Smooth muscle cell (in vitro differentiated cells): ENCODE data around the gene RALGAPB. TPM values are rescaled to one million over a fixed set of nuclear protein-coding genes. Genes with fewer than 3 reads are reported as not detected.

Experiments
- DNase-seq: peaks from one replicate; lab custom pipeline; 2025; ENCODE audit not compliant: unreplicated experiment; lab: John Stamatoyannopoulos, UW
- H2AFZ ChIP-seq: fragments of 200-600 bp; sonication (generic); 2 replicates; pipeline ENCODE4 v1.6.0; 2016; ENCODE audit warnings: antibody characterized with exemption, low read depth, mild to moderate bottlenecking
- H3F3A ChIP-seq: fragments of 200-600 bp; sonication (generic); 2 replicates; pipeline ENCODE4 v1.6.0; 2017; ENCODE audit warnings: antibody characterized with exemption, low read depth
- H3K27ac ChIP-seq: fragments of 200-600 bp; sonication (generic); 2 replicates; pipeline ENCODE4 v1.5.1; 2016; ENCODE audit warnings: low read depth, mild to moderate bottlenecking
- H3K27me3 ChIP-seq: fragments of 200-600 bp; sonication (generic); 2 replicates; pipeline ENCODE4 v1.6.1; 2016; ENCODE audit warnings: low read depth, mild to moderate bottlenecking
- H3K36me3 ChIP-seq: fragments of 200-600 bp; sonication (generic); 2 replicates; pipeline ENCODE4 v1.5.1; 2016; ENCODE audit warnings: low read depth
- H3K4me1 ChIP-seq: fragments of 200-600 bp; sonication (generic); 2 replicates; pipeline ENCODE4 v1.5.1; 2016; ENCODE audit warnings: low read depth
- H3K4me2 ChIP-seq: fragments of 200-600 bp; sonication (generic); 2 replicates; pipeline ENCODE4 v1.6.0; 2016; ENCODE audit warnings: mild to moderate bottlenecking
- H3K4me3 ChIP-seq: fragments of 200-600 bp; sonication (generic); 2 replicates; pipeline ENCODE4 v1.5.1; 2016; ENCODE audit warnings: mild to moderate bottlenecking
- H3K79me2 ChIP-seq: fragments of 200-600 bp; sonication (generic); 2 replicates; pipeline ENCODE4 v1.6.0; 2016; ENCODE audit warnings: low read depth, mild to moderate bottlenecking
- H3K9ac ChIP-seq: fragments of 200-600 bp; sonication (generic); 2 replicates; pipeline ENCODE4 v1.6.0; 2016; ENCODE audit warnings: low read depth
- H3K9me3 ChIP-seq: fragments of 200-600 bp; sonication (generic); replicated peaks from 2 replicates; pipeline ENCODE4 v1.5.1; 2016; ENCODE audit warnings: low read depth
- H4K20me1 ChIP-seq: fragments of 200-600 bp; sonication (generic); 2 replicates; pipeline ENCODE4 v1.6.0; 2016; ENCODE audit warnings: low read depth
- WGBS: methylation state at CpG from one replicate; pipeline ENCODE4 v1.1.7; 2016; ENCODE audit warnings: low lambda C conversion rate; 5-methylcytosine and 5-hydroxymethylcytosine counted together
- polyA plus RNA-seq: library from polyadenylated mRNA; unstranded; fragments of >200 nt; fragmentation: Nextera tagmentation; extraction: Ambion mirVana; gene quantifications from 2 replicates; pipeline ENCODE4 v1.2.1, GENCODE V29; 2016
- total RNA-seq: library from RNA; depleted of rRNA; stranded (reverse); fragments of >200 nt; gene quantifications from 2 replicates; pipeline ENCODE4 v1.2.3, GENCODE V29; 2014
- TF ChIP-seq, protein P1 (sequence below): fragments of 200-600 bp; sonication (generic); IDR thresholded peaks from 2 replicates; pipeline ENCODE4 v1.5.1; 2017; ENCODE audit warnings: borderline replicate concordance, mild to moderate bottlenecking, antibody characterized with exemption; ENCODE audit not compliant: insufficient read depth, poor library complexity, severe bottlenecking

Gene RALGAPB
- total and polyA plus RNA-seq, 2 experiments from 2014 or later = 8.9 to 43.2 TPM

DNA sequence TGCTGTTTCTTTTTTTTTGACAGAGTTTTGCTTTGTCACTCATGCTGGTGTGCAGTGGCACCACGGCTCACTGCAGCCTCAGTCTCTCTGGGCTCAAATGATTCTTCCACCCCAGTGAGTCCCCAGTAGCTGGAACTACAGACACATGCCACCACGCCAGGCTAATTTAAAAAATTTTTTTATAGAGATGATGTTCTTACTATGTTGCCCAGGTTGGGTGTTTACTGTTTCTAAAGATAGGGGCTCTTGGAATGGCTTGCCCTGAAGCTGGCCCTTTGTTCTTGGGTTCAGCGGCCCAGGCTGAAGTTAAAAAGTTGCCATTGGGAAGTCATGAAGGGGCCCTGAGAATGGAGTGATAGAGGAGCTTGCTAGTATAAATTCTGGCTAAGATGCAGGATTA lies 16.5 kb downstream of the RALGAPB start:
- Histone ChIP-seq H3F3A (no peaks in the 10 kb centered on the region), H3K4me1 (no peaks in the 10 kb centered on the region), H4K20me1 (peaks cover 89% of the 10 kb centered on the region), H3K4me3 (no peak overlapping the region), H3K4me2 (no peak overlapping the region), H3K9ac (no peak overlapping the region), H2AFZ (no peak overlapping the region), H3K9me3 (no peaks in the 10 kb centered on the region), H3K79me2 (peaks cover 55% of the 10 kb centered on the region), H3K27me3 (no peaks in the 10 kb centered on the region), H3K27ac (no peak overlapping the region), H3K36me3 (peaks cover 33% of the 10 kb centered on the region)
- DNase-seq = no peak
- TF ChIP-seq, protein P1, sequence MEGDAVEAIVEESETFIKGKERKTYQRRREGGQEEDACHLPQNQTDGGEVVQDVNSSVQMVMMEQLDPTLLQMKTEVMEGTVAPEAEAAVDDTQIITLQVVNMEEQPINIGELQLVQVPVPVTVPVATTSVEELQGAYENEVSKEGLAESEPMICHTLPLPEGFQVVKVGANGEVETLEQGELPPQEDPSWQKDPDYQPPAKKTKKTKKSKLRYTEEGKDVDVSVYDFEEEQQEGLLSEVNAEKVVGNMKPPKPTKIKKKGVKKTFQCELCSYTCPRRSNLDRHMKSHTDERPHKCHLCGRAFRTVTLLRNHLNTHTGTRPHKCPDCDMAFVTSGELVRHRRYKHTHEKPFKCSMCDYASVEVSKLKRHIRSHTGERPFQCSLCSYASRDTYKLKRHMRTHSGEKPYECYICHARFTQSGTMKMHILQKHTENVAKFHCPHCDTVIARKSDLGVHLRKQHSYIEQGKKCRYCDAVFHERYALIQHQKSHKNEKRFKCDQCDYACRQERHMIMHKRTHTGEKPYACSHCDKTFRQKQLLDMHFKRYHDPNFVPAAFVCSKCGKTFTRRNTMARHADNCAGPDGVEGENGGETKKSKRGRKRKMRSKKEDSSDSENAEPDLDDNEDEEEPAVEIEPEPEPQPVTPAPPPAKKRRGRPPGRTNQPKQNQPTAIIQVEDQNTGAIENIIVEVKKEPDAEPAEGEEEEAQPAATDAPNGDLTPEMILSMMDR = no peak
- 97% methylated on average over 3 of the region's 3 CpGs for WGBS

DNA sequence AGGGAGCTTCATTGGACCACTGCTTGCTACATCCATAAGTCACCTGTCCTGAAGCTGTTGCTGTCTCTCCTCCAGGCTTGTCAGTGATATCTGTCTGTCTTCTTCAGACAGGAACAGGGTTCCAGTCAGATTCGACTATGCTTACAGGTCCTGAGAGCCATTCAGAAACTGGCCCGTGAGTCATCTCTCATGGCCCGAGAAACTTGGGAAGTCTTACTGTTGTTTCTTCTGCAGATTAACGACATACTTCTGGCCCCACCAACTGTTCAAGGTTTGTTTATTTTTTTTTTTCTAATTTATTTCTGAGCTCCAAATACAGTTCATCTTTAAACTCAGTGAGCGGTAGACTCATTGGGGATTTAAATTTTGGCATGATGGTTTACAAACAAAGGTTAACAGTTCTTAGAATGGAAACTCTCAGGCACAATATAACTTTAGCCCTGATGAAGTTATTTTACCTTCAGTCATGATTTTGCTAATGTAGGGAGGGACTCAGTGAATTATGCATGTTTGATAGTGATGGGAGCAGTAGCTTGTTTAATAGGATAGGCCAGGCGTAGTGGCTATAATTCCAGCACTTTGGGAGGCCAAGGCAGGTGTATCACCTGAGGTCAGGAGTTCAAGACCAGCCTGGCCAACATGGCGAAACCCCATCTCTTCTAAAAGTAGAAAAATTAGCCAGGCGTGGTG lies 24.7 kb downstream of the RALGAPB start:
- Histone ChIP-seq H3K79me2 (no peaks in the 10 kb centered on the region), H2AFZ (no peak overlapping the region), H3K4me2 (no peak overlapping the region), H3K9ac (no peak overlapping the region), H3K4me3 (no peak overlapping the region), H3K27me3 (no peaks in the 10 kb centered on the region), H3K9me3 (no peaks in the 10 kb centered on the region), H3F3A (no peaks in the 10 kb centered on the region), H4K20me1 (peaks cover 39% of the 10 kb centered on the region), H3K4me1 (no peaks in the 10 kb centered on the region), H3K27ac (no peak overlapping the region), H3K36me3 (peaks cover 30% of the 10 kb centered on the region)
- WGBS = 83% methylated on average over 8 of the region's 8 CpGs
- TF ChIP-seq, protein P1 = no peak
- DNase-seq = no peak

DNA sequence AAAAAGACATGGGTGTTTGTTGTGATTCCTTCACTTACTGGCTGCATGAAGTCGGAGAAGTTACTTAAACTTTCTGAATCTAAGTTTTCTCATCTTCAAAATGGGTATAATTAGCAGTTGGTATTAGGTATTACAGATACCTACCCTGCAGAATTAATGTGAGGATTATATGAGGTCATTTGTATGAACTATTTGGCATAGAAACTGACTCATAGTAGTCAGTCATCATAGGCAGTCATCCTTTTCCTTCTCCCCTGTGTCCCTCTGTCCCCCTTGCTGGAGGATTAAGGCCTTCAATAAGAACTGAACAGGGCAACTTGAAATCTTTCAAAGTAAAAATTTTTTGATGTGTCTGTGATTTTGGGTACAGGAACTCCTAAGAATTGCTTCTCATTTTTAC lies 26.3 kb downstream of the RALGAPB start:
- Histone ChIP-seq H3K4me3 (no peak overlapping the region), H3K9ac (no peak overlapping the region), H3F3A (no peaks in the 10 kb centered on the region), H2AFZ (no peak overlapping the region), H3K4me2 (no peak overlapping the region), H3K27me3 (no peaks in the 10 kb centered on the region), H3K36me3 (peaks cover 23% of the 10 kb centered on the region), H4K20me1 (peaks cover 25% of the 10 kb centered on the region), H3K4me1 (no peaks in the 10 kb centered on the region), H3K79me2 (no peaks in the 10 kb centered on the region), H3K9me3 (no peaks in the 10 kb centered on the region), H3K27ac (no peak overlapping the region)
- no peak for DNase-seq
- TF ChIP-seq, protein P1 = no peak
- WGBS = 96% methylated on average over 1 of the region's 1 CpG

DNA sequence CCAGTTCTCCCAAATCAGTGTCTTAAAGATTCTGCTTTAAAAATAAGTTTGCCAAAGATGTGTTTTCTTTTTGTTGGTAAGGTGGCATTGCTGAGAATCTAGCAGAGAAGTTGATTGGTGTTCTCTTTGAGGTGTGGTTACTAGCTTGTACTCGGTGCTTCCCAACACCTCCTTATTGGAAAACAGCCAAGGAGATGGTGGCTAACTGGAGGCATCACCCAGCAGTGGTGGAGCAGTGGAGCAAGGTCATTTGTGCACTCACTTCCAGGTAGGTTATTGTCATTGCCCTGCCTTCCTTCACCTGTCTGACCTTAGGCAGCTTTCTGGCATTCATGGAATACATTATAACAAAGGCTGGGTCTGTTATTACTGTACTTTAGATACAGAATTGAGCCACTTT lies 26.7 kb downstream of the RALGAPB start:
- Histone ChIP-seq H4K20me1 (peaks cover 21% of the 10 kb centered on the region), H3F3A (no peaks in the 10 kb centered on the region), H3K36me3 (peaks cover 23% of the 10 kb centered on the region), H2AFZ (no peak overlapping the region), H3K27ac (no peak overlapping the region), H3K9me3 (no peaks in the 10 kb centered on the region), H3K4me2 (no peak overlapping the region), H3K4me1 (no peaks in the 10 kb centered on the region), H3K4me3 (no peak overlapping the region), H3K79me2 (no peaks in the 10 kb centered on the region), H3K9ac (no peak overlapping the region), H3K27me3 (no peaks in the 10 kb centered on the region)
- WGBS = 96% methylated on average over 1 of the region's 1 CpG
- TF ChIP-seq, protein P1 = no peak
- DNase-seq = no peak
